ENCODE measurements around the gene APOC4.
A peak's percentile ranks its signal among the peaks of the same experiment; 100 is the strongest.
"Not testable (repeated sequence)": the region's sequence is repeated elsewhere in the genome, so short reads cannot be mapped to it uniquely, and the experiment has no call there.

The APOC4 gene

DNA sequence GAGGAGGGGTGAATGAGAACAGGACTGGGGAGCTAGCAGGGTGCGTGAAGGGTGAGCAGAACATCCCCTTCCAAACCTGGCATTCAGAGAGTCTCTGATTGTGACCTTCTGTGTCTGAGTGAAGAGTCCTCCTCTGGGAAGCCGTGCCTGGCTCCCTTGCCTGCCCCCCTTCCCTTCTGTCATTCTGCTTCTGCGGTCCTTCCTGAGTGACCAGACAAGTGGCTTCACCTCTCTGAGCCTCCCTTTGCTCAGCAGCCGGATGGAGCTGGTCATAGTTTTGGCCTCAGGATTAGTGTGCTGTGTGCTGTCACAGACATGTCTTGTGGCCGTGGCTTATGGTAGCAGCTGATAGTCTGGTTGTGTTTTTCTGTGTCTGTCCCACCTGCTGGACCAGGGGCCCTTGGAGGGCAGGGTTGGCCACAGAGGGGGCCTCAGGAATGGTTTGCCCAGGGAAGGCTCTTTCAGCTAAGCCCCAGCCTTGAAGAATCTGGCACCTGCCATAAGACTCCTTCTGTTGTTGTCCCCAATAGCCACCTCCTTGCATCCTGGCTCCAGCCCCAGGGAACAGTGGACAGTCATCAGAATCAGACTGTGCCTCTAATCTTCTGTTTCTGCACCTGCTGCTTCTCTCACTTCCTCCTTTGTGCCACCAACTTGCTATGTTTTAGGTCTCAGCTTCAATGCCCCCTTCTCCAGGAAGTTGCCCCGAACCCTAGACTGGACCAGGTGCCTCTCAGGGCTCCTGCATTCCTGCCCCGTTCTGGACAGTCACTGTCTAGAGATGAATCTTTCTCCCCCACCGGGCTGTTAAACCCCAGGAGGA lies 19.1 kb downstream of the APOC4 start:
- ATAC-seq = no peak

DNA sequence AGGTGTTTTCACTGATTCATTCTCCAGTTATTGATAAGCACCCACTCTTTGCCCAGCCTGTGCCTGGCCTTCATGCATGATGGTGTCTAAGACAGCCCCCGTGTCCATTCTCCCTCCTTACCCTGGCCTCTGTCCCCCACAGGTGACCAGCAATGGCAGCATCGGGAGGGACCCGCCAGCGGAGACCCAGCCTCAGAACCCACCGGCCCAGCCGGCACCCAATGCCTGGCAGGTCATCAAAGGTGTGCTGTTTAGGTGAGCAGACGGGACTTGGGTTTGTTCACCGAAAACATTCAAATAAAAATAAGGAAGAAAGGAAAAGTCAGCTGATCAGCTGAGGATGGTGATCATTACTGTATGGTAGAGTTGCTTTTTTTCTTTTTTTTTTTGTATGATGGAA lies 19.8 kb downstream of the APOC4 start:
- ATAC-seq = no peak

DNA sequence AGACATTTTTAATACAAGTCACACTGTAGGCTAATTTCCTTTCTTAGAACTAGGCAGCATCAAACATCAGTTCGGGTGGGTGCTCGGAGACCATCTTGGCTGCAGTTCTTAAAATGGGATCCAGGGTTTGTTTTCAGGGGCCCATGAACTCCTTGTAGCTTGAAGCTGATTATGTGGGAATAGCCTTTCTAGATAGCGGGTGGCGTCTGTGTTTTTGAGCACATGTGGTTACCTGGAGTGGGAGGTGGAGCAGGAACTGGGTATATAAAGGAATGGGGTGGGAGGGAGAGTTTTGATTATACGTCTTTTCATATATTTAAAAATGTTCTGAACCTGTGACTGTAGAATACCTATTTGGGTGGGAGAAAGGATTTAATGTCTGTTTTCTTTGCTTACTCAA lies 26.1 kb downstream of the APOC4 start:
- ATAC-seq = no peak

DNA sequence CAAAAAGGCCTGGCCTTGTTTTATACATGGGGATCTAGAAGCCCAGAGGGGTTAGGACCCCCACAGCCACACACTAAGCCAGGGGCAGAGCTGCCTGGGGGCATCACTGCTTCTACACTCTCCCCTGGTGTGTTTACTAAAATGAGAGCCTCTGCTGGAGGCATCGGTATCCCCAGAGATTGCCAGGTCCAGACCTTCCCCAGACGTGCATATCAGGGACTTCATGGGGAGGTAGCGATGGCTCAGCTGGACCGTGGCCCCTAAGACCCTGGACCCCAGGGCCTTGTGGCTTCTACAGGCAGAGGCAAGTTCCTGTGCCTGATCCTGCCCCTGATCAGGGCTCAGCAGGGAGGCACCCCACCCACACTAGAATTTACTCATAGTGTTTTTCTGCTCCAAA lies 26.6 kb downstream of the APOC4 start:
- no peak for ATAC-seq

DNA sequence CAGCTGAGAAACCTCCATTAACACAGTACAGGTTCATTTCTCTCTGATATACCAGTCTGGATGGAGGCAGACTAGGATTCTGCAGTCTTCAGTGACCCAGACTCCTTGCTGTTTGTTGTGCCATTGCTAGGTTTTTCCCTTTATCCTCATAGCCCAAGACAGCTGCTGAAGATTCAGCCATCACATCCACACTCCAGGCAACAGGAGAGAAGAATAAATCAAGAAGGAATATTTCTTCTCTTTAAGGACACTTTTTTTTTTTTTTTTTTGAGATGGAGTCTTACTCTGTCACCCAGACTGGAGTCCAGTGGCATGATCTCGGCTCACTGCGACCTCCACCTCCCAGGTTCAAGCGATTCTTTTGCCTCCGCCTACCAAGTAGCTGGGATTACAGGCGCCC lies 27.4 kb downstream of the APOC4 start:
- no peak for ATAC-seq

DNA sequence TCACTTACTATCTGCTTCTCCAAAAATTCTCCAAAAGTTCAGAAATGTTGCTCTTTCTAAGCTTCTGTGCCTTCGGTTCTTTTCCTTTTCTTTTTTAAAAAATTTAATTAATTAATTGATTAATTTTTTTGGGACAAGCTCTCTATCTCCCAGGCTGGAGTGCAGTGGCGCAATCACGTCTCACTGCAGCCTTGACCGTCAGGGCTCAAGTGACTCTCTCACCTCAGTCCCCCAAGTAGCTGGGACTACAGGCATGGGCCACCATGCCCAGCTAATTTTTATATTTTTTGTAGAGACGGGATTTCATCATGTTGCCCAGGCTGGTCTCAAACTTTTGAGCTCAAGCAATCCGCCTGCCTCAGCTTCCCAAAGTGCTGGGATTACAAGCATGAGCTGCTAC lies 29.4 kb downstream of the APOC4 start:
- ATAC-seq = not testable (repeated sequence)

DNA sequence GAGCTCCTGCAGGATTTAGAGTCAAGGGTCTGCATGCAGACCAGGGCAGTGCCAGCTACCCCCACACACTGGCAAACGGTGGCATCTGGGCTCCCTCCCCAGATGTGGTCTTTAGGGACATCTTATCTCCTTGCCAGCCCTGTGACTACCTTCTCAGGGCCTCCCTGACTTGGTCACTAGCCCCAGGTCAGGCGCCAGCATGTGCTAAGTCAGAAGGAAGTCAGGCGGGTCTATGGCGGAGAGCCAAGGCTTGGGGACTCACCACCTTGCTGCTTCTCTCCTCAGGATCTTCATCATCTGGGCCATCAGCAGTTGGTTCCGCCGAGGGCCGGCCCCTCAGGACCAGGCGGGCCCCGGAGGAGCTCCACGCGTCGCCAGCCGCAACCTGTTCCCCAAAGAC lies 30.8 kb downstream of the APOC4 start:
- ATAC-seq = no peak

DNA sequence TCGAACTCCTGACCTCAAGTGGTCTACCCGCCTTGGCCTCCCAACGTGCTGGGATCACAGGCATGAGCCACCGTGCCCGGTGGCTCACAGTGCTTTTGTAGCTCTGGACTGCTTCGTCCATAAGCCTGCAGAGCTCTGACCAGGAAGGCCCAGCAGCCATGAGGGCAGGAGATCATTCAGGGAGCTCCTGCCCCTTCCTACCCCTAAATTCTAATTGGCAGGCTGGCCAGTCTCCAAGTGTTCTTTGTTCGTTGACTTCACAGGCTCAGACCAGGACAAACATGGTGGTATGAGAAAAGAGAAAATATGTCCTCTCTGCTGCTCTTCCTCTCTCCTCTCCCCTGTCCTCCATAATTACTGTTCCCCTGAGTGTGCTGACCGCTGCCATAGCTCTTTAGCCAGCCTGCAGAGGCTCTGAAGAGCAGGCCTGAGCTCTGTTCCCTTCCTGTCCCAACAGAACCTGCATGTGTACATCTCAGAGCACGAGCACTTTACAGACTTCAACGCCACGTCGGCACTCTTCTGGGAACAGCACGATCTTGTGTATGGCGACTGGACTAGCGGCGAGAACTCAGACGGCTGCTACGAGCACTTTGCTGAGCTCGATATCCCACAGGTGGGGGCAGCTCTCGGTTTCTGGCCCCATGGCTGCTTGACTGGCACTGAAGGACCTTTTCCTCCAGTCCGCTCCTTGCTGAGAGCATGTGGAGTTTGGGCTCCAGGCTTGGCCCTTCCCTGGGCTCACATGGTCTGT lies 32.1 kb downstream of the APOC4 start:
- ATAC-seq = no peak

DNA sequence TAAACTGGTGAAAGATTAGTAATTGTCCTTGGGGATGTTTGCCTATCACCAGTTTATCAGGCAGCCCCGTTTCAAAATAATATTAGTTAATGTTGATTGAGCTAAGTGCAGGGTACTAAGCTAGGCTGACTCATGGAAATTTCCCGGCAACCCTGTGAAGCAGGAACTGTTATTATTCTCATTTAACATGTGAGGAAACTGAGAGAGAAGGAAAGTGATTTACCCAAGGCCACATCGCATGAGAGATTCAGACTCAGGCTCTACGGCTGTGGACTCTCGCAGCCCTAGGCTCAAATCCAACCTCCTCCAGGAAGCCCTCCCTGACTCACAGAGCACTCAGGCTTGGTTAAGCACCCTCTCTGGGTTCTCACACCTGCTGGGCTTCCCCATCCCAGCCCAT lies 32.8 kb downstream of the APOC4 start:
- peak in 1 of 2 donors; percentile 49 for ATAC-seq

DNA sequence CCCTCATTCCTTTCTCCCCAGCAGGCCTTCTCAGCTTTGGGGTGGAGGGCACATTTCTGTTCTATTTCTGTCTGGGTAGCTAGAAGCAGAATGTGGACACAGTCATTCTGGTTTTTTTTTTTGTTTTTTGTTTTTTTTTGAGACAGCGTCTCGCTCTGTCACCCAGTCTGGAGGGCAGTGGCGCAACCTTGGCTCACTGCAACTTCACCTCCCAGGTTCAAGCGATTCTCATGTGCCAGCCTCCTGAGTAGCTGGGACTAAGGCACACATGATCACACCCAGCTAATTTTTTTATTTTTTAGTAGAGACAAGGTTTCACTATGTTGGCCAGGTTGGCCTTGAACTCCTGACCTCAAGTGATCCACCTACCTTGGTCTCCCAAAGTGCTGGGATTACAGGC lies 33.4 kb downstream of the APOC4 start:
- no peak for ATAC-seq

DNA sequence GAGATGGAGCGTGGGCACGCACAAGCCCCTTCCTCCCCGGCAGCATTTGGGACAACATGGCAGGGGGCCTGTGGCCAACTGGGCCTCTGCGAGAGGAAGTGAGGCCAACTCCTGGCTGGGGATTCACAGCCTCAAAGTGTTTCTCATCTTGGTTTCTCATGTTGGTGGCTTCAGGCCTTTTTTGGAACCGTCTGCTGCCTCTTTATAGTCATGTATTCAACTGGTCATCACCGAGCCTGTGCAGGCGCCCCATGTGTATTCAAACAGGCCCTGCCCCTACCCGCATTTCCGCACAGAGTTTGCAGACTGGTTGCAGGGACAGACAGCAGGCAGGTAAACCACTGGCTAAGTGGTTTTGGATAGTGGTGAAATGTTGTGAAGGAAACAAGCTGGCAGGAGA lies 42.0 kb downstream of the APOC4 start:
- no peak for ATAC-seq

DNA sequence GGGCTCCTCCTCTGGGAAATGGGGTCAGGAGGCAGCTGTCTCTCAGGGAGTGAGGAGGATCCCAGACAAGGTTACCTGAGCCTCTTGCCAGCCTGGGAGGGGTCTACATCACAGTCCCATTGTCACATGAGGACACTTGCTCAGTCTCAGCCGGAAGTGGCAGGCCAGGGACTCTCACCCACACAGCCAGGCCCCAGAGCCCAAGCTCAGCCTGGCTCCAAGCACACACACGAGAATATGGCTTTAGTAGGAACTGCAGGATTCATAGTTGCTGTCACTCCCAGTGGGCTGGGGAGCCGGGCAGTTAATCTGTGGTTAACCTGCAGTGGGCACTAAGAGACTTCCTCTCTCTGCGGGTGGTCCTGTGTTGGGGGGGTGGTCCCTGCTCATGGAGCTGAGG lies 43.4 kb downstream of the APOC4 start:
- ATAC-seq = no peak

DNA sequence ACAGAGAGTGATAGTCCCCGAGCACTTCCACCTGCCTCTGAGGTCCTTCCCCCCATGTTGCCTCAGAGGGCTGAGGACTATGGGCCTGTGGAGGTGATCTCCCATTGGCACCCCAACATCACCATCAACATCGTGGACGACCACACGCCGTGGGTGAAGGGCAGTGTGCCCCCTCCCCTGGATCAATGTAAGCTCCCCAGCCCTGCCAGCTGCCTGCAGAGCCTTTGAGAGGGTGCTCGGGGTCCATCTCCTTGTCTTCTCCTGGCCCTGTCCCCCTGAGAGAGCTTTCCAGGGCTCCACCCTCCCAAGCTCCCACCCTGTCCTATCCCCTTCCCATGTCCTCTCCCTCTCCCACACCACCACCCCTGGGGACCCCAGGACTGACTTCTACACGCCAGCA lies 44.4 kb downstream of the APOC4 start:
- no peak for ATAC-seq

DNA sequence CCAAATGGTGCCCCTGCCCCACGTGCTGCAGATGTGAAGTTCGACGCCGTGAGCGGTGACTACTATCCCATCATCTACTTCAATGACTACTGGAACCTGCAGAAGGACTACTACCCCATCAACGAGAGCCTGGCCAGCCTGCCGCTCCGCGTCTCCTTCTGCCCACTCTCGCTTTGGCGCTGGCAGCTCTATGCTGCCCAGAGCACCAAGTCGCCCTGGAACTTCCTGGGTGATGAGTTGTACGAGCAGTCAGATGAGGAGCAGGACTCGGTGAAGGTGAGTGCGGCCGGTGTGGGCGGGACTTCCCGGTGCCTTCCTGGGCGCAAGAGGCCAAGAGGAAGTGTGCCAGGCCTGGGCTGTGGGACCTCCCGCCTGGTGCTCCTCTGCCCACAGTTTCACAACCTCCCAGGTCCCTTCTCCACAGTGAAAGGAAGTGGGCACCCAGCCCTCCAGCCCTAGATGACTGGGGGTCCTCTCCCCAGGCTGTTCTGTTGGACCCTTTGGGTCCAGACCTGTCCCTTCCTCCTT lies 45.2 kb downstream of the APOC4 start:
- ATAC-seq = no peak

DNA sequence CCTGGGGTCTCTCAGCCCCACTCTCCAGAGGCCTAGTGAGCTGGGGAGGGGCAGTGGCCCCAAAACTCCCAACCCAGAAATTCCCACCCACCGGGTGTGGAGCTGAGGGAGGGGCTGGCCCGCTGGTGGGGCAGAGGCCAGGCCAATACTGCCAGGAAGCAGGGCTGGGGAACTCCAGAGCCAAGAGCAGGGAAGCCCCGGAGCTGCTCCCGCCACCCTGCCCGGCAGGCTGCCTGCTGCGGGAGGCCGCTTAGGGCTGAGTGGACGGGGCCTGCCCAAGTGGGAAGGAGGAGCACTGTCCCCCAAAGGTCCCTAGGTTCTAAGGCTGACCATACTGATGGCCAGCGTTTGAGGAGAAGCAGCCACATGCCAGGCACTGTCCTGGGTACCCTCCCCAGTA lies 46.2 kb downstream of the APOC4 start:
- ATAC-seq = no peak

DNA sequence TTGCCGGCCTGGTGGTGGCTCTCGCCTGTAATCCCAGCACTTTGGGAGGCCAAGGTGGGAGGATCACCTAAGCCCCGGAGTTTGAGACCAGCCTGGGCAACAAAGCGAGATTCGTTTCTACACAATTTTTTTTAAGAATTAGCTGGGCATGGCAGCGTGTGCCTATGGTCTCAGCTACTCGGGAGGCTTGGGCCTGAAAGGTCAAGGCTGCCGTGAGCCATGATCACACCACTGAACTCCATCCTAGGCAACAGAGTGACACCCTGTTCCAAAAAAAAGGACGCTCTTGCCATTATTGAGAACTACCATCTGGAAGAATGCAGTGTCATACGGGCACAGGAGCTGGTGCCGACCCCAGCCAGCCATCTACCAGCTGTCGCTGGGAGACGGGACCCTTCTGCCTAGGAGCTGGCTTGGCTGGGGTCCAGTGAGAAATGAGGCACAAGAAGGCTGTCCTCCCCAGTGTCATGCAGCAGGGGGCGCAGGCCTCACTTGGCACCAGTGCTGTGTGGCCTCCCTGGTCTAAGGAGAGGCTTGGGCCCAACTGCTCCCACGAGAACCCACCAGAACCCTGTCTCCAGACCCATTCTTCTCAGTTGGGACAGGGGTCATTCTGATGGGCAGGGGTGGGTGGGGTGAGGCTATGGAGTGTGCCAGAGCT lies 47.0 kb downstream of the APOC4 start:
- peak; percentile 66 to 79 for ATAC-seq

DNA sequence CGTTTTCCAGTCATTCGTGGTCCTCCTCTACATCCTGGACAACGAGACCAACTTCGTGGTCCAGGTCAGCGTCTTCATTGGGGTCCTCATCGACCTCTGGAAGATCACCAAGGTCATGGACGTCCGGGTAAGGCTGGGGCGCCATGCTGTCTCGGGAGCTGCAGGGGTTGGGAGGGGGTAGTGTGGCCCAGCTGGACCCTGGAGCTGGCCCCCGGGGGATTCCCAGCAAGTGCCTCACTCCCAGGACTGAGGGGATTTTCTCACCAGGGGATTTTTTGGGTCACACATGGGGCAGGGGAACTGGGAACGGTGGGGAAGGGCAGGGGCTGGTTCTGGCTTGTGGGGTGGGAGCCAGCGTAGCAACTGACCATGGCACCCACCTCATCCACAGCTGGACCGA lies 48.4 kb downstream of the APOC4 start:
- ATAC-seq = no peak

DNA sequence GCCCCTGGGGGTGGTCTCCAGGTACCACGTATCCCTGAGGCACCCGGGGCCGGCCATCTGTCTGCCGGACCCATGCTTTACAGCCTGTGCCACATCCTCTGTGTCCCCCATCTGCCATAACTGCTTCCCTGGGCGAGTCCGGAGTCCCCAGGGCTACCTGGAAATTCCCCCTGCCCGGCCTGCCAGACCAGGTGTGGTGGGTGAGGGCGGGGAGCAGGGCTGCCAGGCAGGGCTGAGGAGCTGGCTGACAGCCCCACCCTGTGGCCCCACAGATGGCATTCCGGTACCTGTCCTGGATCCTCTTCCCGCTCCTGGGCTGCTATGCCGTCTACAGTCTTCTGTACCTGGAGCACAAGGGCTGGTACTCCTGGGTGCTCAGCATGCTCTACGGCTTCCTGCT lies 48.9 kb downstream of the APOC4 start:
- no peak for ATAC-seq

DNA sequence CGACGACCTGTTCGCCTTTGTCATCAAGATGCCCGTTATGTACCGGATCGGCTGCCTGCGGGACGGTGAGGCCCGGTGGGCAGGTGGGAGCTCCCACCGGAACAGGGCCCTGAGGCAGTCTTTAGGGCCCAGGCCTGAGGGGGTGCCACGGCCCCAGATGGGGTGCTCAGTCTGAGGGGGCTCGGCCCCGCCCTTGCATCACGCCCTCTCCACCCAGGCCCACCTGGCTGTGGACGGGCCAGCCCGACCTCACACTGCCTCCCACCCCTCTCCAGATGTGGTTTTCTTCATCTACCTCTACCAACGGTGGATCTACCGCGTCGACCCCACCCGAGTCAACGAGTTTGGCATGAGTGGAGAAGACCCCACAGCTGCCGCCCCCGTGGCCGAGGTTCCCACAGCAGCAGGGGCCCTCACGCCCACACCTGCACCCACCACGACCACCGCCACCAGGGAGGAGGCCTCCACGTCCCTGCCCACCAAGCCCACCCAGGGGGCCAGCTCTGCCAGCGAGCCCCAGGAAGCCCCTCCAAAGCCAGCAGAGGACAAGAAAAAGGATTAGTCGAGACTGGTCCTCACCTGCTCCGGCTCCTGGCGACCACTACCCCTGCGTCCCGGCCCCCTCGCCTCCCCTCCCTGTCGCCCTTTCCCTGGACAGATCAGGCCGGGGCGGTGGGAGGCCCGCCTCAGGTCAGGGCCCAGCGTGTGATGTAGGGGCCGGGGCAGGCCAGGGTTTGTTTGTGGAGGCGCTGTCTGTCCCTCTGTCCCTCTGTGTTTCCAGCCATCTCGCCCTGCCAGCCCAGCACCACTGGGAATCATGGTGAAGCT lies 50.5 kb downstream of the APOC4 start:
- no peak for ATAC-seq

DNA sequence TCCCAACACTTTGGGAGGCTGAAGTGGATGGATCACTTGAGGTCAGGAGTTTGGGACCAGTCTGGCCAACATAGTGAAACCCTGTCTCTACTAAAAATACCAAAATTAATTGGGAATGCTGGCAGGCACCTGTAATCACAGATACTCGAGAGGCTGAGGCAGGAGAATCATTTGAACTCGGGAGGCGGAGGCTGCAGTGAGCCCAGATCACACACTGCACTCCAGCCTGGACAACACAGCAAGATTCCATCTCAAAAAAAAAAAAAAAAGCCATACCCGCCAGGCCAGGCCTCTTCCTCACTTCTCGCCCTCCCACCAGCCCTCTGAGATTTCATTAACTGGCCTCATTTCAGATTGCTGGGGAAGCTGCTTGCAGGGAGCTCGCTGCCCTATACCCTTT lies 51.5 kb downstream of the APOC4 start:
- ATAC-seq = no peak

DNA sequence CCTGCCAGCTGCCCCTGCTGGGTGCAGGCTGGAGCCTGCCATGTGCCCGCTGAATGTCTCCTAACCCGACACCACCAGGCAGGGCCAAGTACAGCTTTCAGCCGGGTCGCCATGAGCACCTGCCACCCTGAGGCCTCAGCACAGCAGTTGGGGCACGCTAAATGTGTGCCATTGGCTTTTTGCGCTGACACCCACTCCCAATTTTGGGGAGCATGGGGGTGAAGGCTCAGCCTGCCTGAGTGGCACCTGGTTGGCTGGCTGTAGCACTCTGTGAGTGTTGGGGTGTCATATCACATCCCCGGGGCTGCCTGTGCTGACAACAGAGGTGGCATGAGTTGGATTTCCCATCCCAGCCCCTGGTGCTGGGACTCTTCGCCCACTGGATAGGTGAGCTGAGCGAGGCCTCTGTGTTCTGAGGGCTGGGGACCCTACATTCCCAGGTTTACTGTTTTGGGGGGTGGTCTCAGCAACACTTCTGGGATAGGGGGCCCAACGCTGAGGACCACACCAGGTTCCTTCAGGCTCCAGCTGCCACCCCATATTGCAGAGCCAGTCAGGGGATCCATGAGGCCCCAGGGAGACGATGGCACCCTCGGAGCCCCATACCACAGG lies 52.0 kb downstream of the APOC4 start:
- ATAC-seq = no peak
